Natural killer cell (primary cell): Measurements from ENCODE around the gene KIZ. TPM values are rescaled to one million over a fixed set of nuclear protein-coding genes. Genes with fewer than 3 reads are reported as not detected.

Experiments used
- ATAC-seq, 3 donors: fragments of 150-1000 bp in 2 of 3; fragments of 200-7000 bp in 1 of 3; cut with Tn5 transposase; 1 replicate in 1 of 3; 2 replicates in 2 of 3; pipeline ENCODE4 v1.10.0; 2021; ENCODE audit warnings: mild to moderate bottlenecking in 2 of 3, moderate library complexity in 2 of 3
- DNase-seq, 2 donors: peaks; one replicate each; pipeline versions ENCODE4 v3.0.0 to v3.0.0-alpha.2; 2013 to 2021; ENCODE audit warnings: mixed read lengths in 1 of 2
- H3K27ac ChIP-seq: one replicate; pipeline ENCODE4 v1.5.1; 2013; ENCODE audit warnings: mild to moderate bottlenecking, low read length
- H3K27me3 ChIP-seq: one replicate; pipeline ENCODE4 v1.6.1; 2013; ENCODE audit warnings: low read length; ENCODE audit not compliant: control insufficient read depth, insufficient read depth
- H3K36me3 ChIP-seq: one replicate; pipeline ENCODE4 v1.6.1; 2013; ENCODE audit warnings: low read length; ENCODE audit not compliant: control insufficient read depth, insufficient read depth
- H3K4me1 ChIP-seq: one replicate; pipeline ENCODE4 v1.6.1; 2013; ENCODE audit warnings: low read length; ENCODE audit not compliant: control insufficient read depth, insufficient read depth
- H3K4me3 ChIP-seq: one replicate; pipeline ENCODE4 v1.5.1; 2013; ENCODE audit warnings: low read length
- H3K9me3 ChIP-seq: one replicate; pipeline ENCODE4 v1.6.1; 2013; ENCODE audit warnings: low read length; ENCODE audit not compliant: control insufficient read depth, insufficient read depth
- H3K27ac Mint-ChIP-seq, 2 donors: one replicate each; pipeline ENCODE4 v1.8.0; 2022; ENCODE audit warnings: mild to moderate bottlenecking in 2 of 2, mixed read lengths in 2 of 2, moderate library complexity in 1 of 2
- H3K27me3 Mint-ChIP-seq, 2 donors: one replicate each; pipeline ENCODE4 v1.8.0; 2022; ENCODE audit warnings: low read depth in 2 of 2, mixed read lengths in 2 of 2
- H3K36me3 Mint-ChIP-seq: one replicate; pipeline ENCODE4 v1.8.0; 2022; ENCODE audit warnings: mixed read lengths
- H3K4me1 Mint-ChIP-seq, 2 donors: one replicate each; pipeline ENCODE4 v1.8.0; 2022; ENCODE audit warnings: mixed read lengths in 2 of 2
- H3K4me3 Mint-ChIP-seq: one replicate; pipeline ENCODE4 v1.8.0; 2022; ENCODE audit warnings: mild to moderate bottlenecking, moderate library complexity, mixed read lengths
- H3K9me3 Mint-ChIP-seq, 2 donors: one replicate each; pipeline ENCODE4 v1.8.0; 2022; ENCODE audit warnings: mixed read lengths in 2 of 2
- WGBS: methylation state at CpG from one replicate; pipeline ENCODE4 v1.1.7; 2013; ENCODE audit warnings: missing lambda C conversion rate; ENCODE audit not compliant: insufficient coverage; 5-methylcytosine and 5-hydroxymethylcytosine counted together
- intact Hi-C: fragments of 100-400 bp; cut with micrococcal nuclease; formaldehyde crosslinking; loops from one replicate; pipeline ENCODE4 v1.14.2; 2022
- total RNA-seq, 4 donors: library from RNA; stranded (reverse); fragments of 120-200 nt in 1 of 4; gene quantifications; one replicate each; pipeline versions ENCODE4 v1.2.3 to v1.2.4, GENCODE V29; 2013 to 2022
- TF ChIP-seq, protein P1 (sequence below): fragments of 200-600 bp; IDR thresholded peaks from one replicate; pipeline ENCODE4 v1.8.0; 2022; ENCODE audit warnings: antibody characterized with exemption

KIZ gene
- total RNA-seq, 3 donors from 2014 or later (not counting 1 experiment from before 2014, with no cell fraction given): 32.9 to 38.2 (median 35.3) TPM

DNA sequence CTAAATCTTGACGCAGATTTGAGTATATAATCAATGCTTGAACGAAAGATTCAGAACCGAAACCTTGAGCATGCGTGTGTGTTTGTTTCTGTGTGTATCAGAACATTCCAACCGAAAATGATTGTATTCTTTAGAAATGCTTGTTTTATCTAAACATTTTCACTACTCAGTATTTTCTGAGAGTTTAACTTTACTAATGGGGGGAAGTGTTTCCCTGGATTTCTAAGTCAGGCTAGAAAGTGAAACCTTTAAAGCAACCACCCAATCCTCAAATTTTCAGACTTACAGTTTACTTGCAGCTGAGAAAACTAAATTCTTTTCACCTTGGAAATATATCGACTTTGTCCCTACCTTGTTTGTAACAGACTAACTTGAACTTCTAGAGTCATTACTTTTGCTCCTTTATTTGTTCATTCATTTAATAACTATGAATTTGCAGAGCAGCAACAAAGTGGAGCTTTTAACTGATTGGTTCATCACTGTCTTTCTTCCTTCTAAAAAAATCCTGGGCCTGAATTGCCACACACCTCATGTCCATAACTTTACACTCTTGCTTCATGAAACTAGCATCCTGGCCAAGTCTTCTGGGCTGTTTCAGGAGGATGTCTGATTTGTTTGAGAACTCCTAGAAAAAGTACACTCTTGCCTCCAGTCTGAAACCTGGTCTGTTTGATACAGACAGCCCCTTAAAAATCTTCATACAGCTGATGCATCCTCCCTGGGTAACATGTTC is 99.5 kb downstream of the KIZ start:
- no peak for DNase-seq
- Histone ChIP-seq H3K4me1 (no peaks in the 10 kb centered on the region), H3K9me3 (no peaks in the 10 kb centered on the region), H3K36me3 (peaks cover 9% of the 10 kb centered on the region), H3K27me3 (no peaks in the 10 kb centered on the region), H3K4me3 (no peak overlapping the region), H3K27ac (no peak overlapping the region)
- 91% methylated on average over 5 of the region's 6 CpGs for WGBS
- Mint-ChIP-seq H3K4me3 (no peak overlapping the region), H3K27ac (no peak overlapping the region), H3K4me1 (no peaks in the 10 kb centered on the region), H3K36me3 (no peaks in the 10 kb centered on the region), H3K9me3 (no peaks in the 10 kb centered on the region), H3K27me3 (no peaks in the 10 kb centered on the region)
- ATAC-seq: no peak
- intact Hi-C loops: no loop called here
- TF ChIP-seq, protein P1, sequence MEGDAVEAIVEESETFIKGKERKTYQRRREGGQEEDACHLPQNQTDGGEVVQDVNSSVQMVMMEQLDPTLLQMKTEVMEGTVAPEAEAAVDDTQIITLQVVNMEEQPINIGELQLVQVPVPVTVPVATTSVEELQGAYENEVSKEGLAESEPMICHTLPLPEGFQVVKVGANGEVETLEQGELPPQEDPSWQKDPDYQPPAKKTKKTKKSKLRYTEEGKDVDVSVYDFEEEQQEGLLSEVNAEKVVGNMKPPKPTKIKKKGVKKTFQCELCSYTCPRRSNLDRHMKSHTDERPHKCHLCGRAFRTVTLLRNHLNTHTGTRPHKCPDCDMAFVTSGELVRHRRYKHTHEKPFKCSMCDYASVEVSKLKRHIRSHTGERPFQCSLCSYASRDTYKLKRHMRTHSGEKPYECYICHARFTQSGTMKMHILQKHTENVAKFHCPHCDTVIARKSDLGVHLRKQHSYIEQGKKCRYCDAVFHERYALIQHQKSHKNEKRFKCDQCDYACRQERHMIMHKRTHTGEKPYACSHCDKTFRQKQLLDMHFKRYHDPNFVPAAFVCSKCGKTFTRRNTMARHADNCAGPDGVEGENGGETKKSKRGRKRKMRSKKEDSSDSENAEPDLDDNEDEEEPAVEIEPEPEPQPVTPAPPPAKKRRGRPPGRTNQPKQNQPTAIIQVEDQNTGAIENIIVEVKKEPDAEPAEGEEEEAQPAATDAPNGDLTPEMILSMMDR: no peak

- no peaks in the 10 kb centered on the region for H3K36me3 Mint-ChIP-seq
- Histone ChIP-seq H3K4me3 (no peak overlapping the region), H3K36me3 (peaks cover 16% of the 10 kb centered on the region), H3K27me3 (no peaks in the 10 kb centered on the region), H3K9me3 (no peaks in the 10 kb centered on the region), H3K4me1 (no peaks in the 10 kb centered on the region), H3K27ac (no peak overlapping the region)
- no peaks in the 10 kb centered on the region for H3K9me3 Mint-ChIP-seq
- TF ChIP-seq, protein P1: no peak
- ATAC-seq (no peak), DNase-seq (no peak)
- no peak overlapping the region for H3K4me3 Mint-ChIP-seq
- no peaks in the 10 kb centered on the region for H3K4me1 Mint-ChIP-seq
- H3K27ac Mint-ChIP-seq: no peak overlapping the region
- WGBS: 86% methylated on average over 1 of the region's 3 CpGs
- intact Hi-C loops: no loop called here
- no peaks in the 10 kb centered on the region for H3K27me3 Mint-ChIP-seq
Measured at GRCh38 chr20:21228511-21228910, 102.6 kb downstream of the KIZ start.

DNA sequence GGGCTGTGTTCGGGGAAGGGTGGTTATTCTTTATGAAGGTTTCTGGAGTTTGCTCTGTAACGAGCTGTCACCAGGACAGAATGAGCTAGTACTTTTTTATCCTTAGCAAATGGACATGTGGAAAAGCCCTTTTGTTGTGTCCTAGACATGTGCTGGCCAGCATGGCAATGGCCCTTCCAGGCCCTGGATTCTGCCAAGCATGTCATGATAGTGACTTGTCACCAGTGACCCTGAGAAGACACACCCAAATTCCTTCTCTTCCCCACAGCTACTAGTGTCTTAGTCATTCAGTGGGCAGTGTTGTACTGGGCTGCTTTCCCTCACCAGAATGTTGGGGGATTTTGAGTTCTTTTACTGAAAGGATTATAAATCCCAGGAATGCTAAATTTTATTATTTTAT is 103.3 kb downstream of the KIZ start:
- Mint-ChIP-seq H3K27ac (no peak overlapping the region), H3K36me3 (no peaks in the 10 kb centered on the region), H3K9me3 (no peaks in the 10 kb centered on the region), H3K4me1 (no peaks in the 10 kb centered on the region), H3K4me3 (no peak overlapping the region), H3K27me3 (no peaks in the 10 kb centered on the region)
- Histone ChIP-seq H3K9me3 (no peaks in the 10 kb centered on the region), H3K4me3 (no peak overlapping the region), H3K36me3 (peaks cover 16% of the 10 kb centered on the region), H3K27ac (no peak overlapping the region), H3K27me3 (no peaks in the 10 kb centered on the region), H3K4me1 (no peaks in the 10 kb centered on the region)
- ATAC-seq (no peak), DNase-seq (no peak)
- TF ChIP-seq, protein P1: no peak
- WGBS: 84% methylated on average over 2 of the region's 2 CpGs
- intact Hi-C loops: no loop called here

- no peak for DNase-seq
- 100% methylated on average over 3 of the region's 3 CpGs for WGBS
- H3K4me1 Mint-ChIP-seq: no peaks in the 10 kb centered on the region
- no peaks in the 10 kb centered on the region for H3K27me3 Mint-ChIP-seq
- Histone ChIP-seq H3K4me1 (no peaks in the 10 kb centered on the region), H3K27ac (no peak overlapping the region), H3K9me3 (no peaks in the 10 kb centered on the region), H3K36me3 (peaks cover 16% of the 10 kb centered on the region), H3K27me3 (no peaks in the 10 kb centered on the region), H3K4me3 (no peak overlapping the region)
- intact Hi-C loops: no loop called here
- H3K27ac Mint-ChIP-seq: no peak overlapping the region
- no peak overlapping the region for H3K4me3 Mint-ChIP-seq
- no peaks in the 10 kb centered on the region for H3K9me3 Mint-ChIP-seq
- TF ChIP-seq, protein P1: no peak
- ATAC-seq: no peak
- H3K36me3 Mint-ChIP-seq: no peaks in the 10 kb centered on the region
Measured at GRCh38 chr20:21230220-21230619, 104.3 kb downstream of the KIZ start.
